Kidney epithelial cell (primary cell): ENCODE results near the gene TMEM37. TPM values are rescaled to one million over a fixed set of nuclear protein-coding genes. Genes with fewer than 3 reads are reported as not detected.

Experiments
- DNase-seq: peaks from one replicate; pipeline ENCODE4 v3.0.0-alpha.2; 2010; ENCODE audit warnings: low read depth
- H3K27me3 ChIP-seq: 2 replicates; pipeline ENCODE4 v1.6.0; 2011; ENCODE audit warnings: low read length; ENCODE audit not compliant: control insufficient read depth, insufficient read depth
- H3K36me3 ChIP-seq: 2 replicates; pipeline ENCODE4 v1.5.1; 2011; ENCODE audit warnings: low read length; ENCODE audit not compliant: control insufficient read depth, insufficient read depth
- H3K4me3 ChIP-seq: 2 replicates; pipeline ENCODE4 v1.5.1; 2011; ENCODE audit warnings: low read depth, mild to moderate bottlenecking, control low read depth, low read length
- CTCF ChIP-seq: IDR thresholded peaks from 2 replicates; pipeline ENCODE4 v1.5.1; 2011; ENCODE audit warnings: mild to moderate bottlenecking, moderate library complexity, low read length, control low read depth, inconsistent platforms; ENCODE audit not compliant: insufficient read depth, poor library complexity, severe bottlenecking
- total RNA-seq: library from RNA; depleted of rRNA; stranded (reverse); fragments of >200 nt; gene quantifications from 2 replicates; pipeline ENCODE4 v1.2.3, GENCODE V29; 2015

Gene TMEM37
- total RNA-seq, 1 donor from 2014 or later, result not detected

GRCh38 chr2:119463136-119463535 lies 31.5 kb downstream of the TMEM37 start:
- DNase-seq, result no peak
- no peak for TF ChIP-seq CTCF
- Histone ChIP-seq H3K4me3 (no peak overlapping the region), H3K36me3 (no peaks in the 10 kb centered on the region), H3K27me3 (no peaks in the 10 kb centered on the region)

GRCh38 chr2:119463990-119464389 lies 32.3 kb downstream of the TMEM37 start:
- TF ChIP-seq CTCF, result no peak
- Histone ChIP-seq H3K27me3 (no peaks in the 10 kb centered on the region), H3K4me3 (no peak overlapping the region), H3K36me3 (no peaks in the 10 kb centered on the region)
- DNase-seq, result no peak

GRCh38 chr2:119464981-119465380 lies 33.3 kb downstream of the TMEM37 start:
- Histone ChIP-seq H3K36me3 (no peaks in the 10 kb centered on the region), H3K4me3 (no peak overlapping the region), H3K27me3 (no peaks in the 10 kb centered on the region)
- no peak for DNase-seq
- TF ChIP-seq CTCF, result no peak

- H3K36me3 ChIP-seq, result no peaks in the 10 kb centered on the region
- no peaks in the 10 kb centered on the region for H3K27me3 ChIP-seq
- no peak for DNase-seq
- TF ChIP-seq CTCF, result no peak
- H3K4me3 ChIP-seq, result no peak overlapping the region
Observed at GRCh38 chr2:119465687-119466086, 34.0 kb downstream of the TMEM37 start.

- Histone ChIP-seq H3K27me3 (no peaks in the 10 kb centered on the region), H3K4me3 (no peak overlapping the region), H3K36me3 (no peaks in the 10 kb centered on the region)
- TF ChIP-seq CTCF, result no peak
- no peak for DNase-seq
Observed at GRCh38 chr2:119466373-119466772, 34.7 kb downstream of the TMEM37 start.

GRCh38 chr2:119468154-119468955 lies 36.7 kb downstream of the TMEM37 start:
- H3K36me3 ChIP-seq, result no peaks in the 10 kb centered on the region
- H3K27me3 ChIP-seq, result no peaks in the 10 kb centered on the region
- no peak for TF ChIP-seq CTCF
- H3K4me3 ChIP-seq, result no peak overlapping the region
- DNase-seq, result no peak
